GM21390 (cell line): ENCODE results near the gene P2RY8.
"Not testable (repeated sequence)": the region's sequence is repeated elsewhere in the genome, so short reads cannot be mapped to it uniquely, and the experiment has no call there.

Experiments used
- ATAC-seq: cut with Tn5 transposase; IDR thresholded peaks from one replicate; pipeline ENCODE4 v1.9.1; 2021; ENCODE audit not compliant: unreplicated experiment

Gene P2RY8

DNA sequence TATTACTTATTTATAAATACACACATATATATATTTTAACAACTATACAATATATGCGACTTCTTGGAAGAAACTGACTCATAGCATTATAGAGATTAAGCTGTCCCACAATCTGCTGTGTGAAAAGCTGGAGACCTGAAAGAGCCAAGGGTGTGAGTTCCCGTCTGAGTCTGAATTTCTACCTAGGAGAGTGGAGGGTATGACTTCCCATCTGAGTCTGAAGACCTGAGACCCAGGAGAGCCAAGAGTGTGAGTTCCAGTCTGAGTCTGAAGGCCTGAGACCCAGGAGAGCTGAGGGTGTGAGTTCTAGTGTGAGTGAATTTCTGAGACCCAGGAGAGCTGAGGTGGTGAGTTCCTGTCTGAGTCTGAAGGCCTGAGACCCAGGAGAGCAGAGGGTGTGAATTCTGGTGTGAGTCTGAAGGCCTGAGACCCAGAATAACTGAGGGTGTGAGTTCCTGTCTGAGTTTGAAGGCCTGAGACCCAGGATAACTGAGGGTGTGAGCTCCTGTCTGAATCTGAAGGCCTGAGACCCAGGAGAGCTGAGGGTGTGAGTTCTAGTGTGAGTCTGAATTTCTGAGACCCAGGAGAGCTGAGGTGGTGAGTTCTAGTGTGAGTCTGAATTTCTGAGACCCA is 8.9 kb upstream of the P2RY8 start:
- no peak for ATAC-seq

DNA sequence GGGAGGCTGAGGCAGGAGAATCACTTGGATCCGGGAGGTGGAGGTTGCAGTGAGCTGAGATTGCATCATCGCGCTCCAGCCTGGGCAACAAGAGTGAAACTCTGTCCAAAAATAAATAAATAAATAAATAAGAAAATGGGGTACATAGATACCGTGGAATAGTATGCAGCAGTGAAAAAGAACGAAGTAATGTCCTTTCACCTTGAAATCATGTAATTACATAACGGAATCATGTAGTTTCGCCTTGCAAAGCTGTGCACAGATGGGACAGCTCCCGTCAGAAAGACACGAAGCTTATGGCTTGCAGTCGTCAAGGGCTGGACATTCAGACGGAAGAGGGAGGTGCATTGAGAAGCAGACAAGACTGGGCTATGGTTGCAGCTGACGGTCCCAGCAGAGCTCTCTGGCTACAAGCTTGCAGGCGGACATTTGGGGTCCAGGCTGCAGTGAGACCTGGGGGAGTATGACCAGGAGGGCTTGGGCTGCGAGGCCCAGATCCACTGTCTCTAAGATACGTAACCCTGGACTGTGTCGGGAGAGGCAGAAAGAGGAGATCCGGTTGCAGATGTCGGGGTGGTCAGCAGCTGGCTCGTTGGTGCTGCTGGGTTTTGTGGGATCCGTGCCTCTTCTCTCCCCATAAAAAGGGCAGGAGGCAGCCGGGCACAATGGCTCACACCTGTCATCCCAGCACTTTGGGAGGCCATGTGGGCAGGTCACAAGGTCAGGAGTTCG is 6.2 kb upstream of the P2RY8 start:
- ATAC-seq, result no peak

DNA sequence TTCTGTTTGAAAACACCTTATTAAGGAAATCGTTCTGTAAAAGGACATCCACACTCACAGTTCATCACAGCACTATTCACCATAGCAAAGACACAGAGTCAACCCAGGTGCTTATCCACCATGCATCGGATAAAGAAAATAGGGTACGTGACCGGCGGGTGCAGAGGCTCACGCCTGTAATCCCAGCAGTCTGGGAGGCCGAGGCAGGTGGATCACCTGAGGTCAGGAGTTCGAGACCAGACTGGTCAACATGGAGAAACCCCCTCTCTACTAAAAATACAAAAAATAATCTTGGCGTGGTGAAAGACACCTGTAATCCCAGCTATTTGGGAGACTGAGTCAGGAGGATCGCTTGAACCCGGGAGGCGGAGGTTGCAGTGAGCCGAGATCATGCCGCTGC is 2.2 kb upstream of the P2RY8 start:
- not testable (repeated sequence) for ATAC-seq

DNA sequence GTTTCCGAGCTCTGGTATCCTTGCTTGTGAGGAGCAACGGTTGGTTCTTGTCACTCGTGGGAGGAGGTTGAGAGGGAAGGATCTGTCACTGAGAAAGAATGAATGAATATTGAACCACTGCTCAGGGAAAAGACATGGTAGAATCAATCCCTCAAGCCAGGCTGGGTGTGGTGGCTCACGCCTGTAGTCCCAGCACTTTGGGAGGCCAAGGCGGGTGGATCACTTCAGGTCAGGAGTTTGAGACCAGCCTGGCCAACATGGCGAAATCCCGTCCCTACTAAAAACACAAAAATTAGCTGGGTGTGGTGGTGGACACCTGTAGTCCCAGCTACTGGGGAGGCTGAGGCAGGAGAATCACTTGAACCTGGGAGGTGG is 718 bp upstream of the P2RY8 start:
- ATAC-seq, result not testable (repeated sequence)

DNA sequence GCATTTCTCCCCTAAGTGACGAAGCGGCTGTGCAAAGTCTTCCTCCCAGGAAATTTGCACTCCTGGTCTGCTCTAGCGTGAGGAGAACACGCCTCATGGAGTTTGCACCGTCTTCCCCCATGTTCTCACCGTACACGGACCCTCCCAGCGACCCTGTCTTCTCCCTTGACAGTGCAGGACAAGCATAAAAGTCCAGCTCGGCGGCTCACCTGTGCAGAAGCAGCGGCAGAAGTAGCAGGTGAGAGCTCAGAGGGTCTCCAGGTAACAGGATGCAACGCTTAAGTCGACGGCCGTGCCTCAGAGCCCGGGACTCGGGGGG is 314 bp downstream of the P2RY8 start:
- no peak for ATAC-seq

DNA sequence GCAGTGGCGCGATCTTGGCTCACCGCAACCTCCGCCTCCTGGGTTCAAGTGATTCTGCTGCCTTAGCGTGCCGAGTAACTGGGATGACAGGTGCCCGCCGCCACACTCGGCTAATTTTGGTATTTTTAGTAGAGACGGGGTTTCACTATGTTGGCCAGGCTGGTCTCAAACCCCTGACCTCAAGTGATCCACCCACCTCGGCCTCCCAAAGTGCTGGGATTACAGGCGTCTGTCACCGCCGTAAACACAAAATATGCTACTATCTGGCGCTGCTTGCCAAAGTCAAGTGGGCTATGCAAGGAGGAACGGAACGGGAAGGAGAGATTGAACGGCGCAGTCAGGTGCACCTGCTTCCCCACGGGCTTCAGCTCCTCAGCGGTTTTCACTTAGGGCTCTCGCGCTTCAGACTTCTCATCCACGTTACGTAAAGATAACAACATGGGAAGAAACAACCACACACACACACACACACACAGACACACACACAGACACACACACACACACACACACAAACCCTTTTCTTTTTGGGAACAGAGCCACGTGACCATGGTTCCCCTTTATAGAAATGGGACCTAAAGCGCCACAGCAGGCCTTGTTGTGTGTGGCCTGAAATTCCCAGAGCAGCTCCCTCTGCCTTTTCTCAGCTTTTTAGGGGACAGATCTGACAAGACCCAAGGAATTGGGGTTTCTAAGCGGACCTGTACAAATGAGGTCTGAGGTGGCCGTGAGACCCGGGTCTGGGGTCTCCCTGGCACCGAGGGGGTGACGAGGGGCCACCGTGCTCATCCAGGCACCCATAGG is 1.5 kb downstream of the P2RY8 start:
- no peak for ATAC-seq

DNA sequence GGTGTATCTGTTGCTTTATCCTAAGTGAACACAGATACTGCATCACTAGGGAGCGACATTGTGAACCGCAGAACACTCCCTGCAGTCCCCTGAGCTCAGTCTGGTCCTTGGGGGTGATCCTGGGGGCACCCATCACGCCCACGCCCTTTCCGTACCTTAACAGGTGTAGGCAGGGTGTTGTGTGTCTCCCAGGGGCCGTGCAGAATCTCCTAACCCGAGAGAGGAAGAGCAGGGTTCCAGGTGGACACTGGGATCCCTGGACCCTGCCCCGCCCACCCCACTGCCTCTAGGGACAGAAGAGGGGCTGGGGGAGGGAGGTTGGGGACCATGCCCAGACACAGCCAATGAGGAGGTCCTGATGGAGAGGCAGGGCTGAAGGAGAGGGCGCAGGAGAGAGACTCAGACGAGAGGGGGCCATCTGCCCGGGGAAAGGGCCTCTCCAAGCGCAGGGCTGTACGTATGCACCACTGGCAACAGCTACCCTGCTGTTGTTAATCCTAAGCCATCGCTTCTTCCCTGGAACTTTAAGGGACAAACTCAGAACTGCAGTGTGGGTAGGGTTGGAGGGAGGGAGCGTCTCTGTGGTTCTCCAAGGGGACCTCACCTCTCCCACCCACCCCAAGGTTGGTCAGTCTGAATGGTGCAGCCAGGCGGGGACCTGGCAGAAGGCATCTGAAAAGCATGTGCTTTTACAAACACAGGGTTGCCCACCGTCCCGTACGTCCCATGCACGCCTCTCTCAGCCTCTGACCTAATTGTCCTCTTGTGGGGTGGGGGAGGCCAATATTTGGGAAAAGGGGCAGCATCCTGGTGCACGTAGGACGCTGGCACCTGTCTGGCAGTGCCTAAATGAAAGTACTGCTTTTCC is 2.5 kb downstream of the P2RY8 start:
- peak; percentile 25 for ATAC-seq

DNA sequence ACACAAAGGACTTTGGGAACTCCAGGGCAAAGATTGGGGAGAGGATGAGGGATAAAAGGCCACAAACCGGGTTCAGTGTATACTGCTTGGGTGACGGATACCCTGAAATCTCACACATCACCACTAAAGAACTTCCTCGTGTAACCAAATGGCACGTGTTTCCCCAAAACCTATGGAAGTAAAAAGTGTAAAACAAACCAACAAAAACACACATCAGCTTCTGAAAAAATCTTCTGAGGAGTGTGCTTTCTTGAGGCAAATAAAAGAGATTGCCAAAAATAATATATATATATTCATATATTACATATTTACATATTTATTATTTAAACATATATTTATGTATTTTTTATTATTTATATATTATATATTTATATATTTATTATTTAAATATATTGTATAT is 3.9 kb downstream of the P2RY8 start:
- ATAC-seq, result no peak

DNA sequence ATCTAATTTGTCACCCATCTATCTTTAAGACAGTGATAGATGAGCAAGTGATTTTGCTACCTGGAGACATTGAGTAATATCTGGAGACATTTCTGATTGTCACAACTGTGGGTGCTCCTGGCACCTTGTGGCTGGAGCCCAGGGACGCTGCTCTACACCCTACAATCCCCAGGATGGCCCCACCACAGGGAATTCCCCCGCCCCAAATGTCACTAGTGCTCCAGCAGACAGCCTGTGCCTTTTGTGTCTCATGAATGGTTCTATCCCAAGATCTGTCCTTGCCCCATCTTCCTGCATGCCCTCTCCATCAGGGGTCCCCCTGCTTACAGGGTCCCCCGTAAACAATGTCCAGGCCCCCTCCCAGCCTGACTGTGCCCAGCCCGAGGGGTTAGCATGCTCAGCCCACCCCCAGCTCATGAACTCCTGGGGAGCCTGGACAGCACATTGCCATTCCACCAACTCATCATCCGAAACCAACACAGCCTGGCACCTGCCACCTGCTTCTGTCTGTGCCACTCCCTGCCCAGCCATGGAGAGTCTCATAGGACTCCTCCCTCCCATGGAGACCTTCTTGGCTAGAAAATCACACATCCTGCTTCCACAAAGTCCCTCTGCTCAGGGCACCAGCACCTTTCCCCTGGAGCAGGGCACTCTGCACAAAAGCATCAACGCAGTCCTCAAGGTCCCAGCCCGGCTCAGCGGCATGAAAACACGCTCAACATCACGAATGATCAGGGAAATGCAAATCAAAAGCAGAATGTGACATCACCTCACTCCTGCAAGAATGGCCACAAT is 5.7 kb downstream of the P2RY8 start:
- no peak for ATAC-seq

DNA sequence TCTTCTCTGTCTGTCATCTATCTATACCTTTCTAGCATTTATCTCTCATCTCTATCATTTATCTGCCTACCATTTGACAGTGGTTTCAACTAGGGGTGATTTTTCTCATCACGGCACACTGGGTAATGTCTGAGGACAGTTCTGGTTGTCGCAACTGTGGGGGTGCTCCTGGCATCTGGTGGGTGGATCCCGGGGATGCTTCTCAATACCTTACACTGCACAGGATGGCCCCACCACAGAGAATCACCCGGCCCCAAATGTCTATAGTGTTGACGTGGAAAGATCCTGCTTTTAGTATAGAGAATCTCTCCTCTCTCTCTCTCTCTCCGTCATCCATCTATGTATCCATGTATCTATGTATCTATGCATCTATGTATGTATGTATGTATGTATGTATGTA is 7.2 kb downstream of the P2RY8 start:
- no peak for ATAC-seq

DNA sequence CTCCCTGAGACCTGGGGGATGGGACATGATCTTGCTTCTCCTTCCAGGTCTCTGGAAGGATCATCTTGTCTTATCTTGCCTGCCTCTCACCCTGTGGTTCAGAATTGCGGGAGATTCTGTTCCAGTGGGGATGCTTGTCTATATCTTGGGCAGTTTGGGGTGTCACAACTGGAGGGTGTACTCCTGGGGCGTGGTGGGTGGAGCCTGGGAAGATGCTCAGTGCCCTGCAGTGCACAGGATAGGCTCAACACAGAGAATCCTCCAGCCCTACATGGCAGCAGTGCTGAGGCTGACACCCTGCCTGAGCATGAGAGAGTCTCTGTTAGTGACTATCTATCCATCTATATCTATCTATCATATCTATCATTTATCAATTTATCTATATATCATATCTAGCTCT is 7.7 kb downstream of the P2RY8 start:
- ATAC-seq, result no peak

DNA sequence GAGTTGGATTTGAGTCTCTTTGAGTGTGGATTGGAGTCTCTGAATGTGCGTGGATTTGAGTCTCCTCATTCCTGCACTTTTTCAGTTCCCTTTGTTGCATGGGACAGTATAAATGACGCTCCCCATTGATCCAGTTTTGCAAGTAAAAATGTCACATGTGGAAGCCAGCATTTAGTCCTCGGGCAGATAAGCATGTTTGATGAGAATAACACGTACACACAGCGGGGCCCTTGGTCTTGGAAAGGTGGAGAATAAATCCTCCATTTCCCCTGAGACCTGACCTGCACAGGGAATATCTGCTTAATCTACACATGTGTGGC is 8.1 kb downstream of the P2RY8 start:
- ATAC-seq, result no peak

DNA sequence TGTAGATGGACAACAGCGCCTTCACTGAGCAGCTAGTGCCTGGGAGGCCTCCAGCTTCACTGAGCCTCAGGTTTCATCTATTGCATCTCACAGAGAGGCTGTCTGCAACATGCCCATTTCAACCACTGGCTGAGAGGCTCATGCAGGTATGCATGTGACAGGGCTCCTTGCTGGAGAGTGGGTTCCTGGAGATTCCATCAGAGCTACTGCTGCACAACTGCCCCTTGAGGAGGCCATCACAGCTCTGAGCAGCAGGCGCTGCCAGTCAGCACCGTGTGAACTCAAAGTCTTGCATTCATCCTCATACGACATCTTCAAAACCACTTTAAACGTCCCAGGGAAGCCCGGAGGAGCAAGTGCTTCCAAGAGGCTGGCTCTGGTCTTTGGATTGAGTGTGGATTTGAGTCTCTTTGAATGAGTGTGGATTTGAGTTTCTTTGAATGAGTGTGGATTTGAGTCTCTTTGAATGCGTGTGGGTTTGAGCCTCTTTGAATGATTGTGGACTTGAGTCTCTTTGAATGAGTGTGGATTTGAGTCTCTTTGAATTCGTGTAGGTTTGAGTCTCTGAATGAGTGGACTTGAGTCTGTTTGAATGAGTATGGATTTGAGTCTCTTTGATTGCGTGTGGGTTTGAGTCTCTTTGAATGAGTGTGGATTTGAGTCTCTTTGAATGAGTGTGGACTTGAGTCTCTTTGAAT is 8.7 kb downstream of the P2RY8 start:
- no peak for ATAC-seq

DNA sequence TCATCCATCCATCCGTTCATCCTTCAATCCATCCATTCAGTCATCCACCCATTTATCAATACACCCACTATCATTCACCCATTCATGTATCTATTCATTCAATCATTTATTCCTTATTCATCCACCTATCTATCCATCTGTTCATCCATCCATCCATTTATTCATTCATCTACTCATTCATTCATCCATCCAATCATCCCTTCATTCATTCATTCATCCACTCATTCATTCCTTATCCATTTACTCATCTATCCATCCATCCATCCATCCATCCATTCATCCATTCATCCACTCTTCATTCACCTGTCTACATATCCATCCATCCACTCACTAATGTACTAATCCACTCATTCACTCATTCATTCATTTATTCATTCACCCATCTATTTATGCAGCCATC is 9.5 kb downstream of the P2RY8 start:
- ATAC-seq, result no peak

DNA sequence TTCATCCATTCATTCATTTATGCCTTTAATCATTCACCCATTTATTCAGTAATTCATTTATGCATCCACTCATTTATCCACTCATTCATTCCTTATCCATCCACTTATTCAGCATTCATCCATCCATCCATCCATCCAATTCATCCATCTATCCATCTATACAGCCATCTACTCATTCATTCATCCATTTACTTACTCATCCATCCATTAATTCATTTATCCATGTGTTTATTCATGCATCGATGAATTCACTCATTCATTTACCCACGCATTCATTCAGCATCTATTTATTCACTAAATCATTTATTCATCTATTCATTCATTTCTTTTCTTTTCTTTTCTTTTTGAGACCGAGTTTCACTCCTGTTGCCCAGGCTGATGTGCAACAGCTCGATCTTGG is 10.4 kb downstream of the P2RY8 start:
- ATAC-seq, result no peak

DNA sequence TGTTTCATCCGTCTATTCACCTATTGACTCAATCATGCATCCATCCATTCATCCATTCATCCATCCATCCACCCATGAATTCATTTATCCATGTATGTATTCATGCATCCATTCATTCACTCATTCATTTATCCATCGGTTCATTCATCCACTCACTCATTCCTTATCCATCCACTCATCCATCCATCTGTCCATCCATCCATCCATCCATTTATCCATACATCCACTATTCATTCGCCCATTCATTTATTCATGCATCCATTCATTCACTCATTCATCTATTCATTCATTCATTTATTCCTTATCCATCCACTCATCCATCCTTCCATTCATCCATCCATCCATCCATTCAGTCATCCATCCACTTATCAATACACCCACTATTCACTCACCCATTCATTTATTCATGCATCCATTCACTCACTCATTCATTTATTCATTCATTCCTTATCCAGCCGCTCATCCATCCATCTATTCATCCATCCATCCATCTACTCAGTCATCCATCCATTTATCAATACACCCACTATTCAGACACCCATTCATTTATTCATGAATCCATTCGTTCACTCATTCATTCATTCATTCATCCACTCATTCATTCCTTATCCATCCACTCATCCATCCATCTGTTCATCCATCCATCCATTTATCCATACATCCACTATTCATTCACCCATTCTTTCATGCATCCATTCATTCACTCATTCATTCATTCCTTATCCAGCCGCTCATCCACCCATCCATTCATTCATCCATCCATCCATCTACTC is 11.2 kb downstream of the P2RY8 start:
- ATAC-seq, result no peak

DNA sequence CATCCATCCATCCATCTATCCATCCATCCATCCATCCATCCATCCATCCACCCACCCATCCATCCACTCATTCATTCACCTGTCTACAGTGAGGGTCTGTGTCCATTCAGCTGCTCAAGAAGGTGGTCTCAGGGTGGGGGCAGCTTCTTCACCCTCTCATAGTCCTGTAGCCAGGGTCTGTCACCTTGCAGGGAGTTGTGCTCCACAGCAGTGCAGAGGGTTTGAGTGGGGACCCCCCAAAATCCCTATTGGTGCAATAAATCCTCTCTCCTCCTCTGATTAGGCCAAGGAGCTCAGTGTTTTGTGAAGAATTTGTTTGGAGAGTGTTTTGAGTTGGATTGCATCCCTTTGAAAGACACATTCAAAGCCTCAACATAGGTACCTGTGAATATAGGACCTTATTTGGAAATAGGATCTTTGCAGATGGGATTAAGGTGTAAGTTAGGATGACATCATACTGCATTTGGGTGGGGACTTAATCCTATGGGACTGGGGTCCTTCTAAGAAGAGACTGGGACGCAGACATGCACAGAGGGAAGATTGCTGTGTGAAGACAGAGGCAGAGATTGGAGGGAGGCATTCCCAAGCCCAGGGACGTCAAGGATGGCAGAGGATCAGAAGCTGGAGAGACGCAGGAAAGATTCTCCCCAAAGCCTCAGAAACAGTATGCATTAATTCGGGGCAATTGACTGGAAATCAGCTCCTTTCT is 12.0 kb downstream of the P2RY8 start:
- no peak for ATAC-seq

DNA sequence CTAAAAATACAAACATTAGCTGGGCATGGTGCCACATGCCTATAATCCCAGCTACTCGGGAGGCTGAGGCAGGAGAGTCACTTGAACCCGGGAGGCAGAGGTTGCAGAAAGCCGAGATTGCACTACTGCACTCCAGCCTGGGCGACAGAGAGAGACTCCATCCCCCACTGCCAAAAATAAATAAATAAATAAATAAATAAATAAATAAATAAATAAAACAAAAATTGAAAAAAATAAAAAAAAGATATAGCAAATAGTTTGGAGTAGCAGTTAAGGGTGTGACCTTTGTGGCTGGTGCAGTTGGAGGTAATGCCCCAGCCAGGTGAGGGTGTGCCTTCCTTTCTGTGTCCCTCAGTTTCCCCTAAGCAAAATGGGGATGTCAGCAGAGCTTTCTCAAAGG is 14.1 kb downstream of the P2RY8 start:
- ATAC-seq, result not testable (repeated sequence)

DNA sequence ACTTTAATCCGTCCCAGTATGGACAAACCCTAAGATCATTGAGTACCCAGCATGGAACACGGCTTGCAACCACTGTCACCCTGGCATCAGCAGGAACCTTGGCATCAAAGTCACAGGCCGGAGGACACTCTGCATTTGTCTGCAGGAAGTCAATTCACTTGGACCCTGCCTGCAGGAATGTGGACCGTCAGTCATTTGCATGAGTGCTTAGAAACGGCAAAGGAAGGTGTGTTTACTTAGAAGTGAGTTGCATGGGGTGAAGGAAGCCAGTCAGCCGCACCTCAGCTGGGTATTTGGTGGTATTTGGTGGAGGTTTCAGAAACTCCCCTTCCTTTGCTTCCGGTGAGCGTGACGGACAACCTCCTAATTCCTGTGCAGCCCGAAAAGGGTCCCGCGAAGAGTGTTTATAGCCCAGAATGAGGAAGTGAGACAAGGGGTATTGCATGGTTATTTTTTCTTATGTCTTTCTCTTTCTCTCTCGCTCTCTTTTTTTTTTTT is 15.5 kb downstream of the P2RY8 start:
- ATAC-seq, result peak; percentile 85
